Caco-2 (cell line): Measurements from ENCODE around the gene PAK5. TPM values are rescaled to one million over a fixed set of nuclear protein-coding genes. Genes with fewer than 3 reads are reported as not detected.

Source experiments
- BruUV-seq: library from RNA; stranded (reverse); fragments of 400-500 nt; replicated peaks from 2 replicates; lab custom pipeline; 2021; lab: Mats Ljungman, UMichigan
- CTCF ChIA-PET: fragments of 300-600 bp; sonication (Branson Sonifier 250); formaldehyde crosslinking; loops from one replicate; lab custom pipeline; 2022; ENCODE audit warnings: antibody characterized with exemption; lab: Charles Lee
- POLR2A ChIA-PET: fragments of 300-600 bp; sonication (Branson Sonifier 250); formaldehyde crosslinking; loops from one replicate; lab custom pipeline; 2022; ENCODE audit warnings: antibody characterized with exemption; lab: Charles Lee
- DNase-seq, 2 experiments: peaks; one replicate each; pipeline versions ENCODE4 v3.0.0 to v3.0.0-alpha.2; 2020 to 2022
- H3K27me3 ChIP-seq: replicated peaks from 2 replicates; pipeline ENCODE4 v1.6.0; 2011; ENCODE audit warnings: low read length; ENCODE audit not compliant: control insufficient read depth, insufficient read depth
- H3K36me3 ChIP-seq: 2 replicates; pipeline ENCODE4 v1.5.1; 2011; ENCODE audit warnings: low read length; ENCODE audit not compliant: control insufficient read depth, insufficient read depth
- H3K4me1 ChIP-seq: fragments of 250-450 bp; sonication (Bioruptor Pico); 2 replicates; pipeline ENCODE4 v1.5.1; 2020; ENCODE audit warnings: mild to moderate bottlenecking
- H3K4me3 ChIP-seq: 2 replicates; pipeline ENCODE4 v1.5.1; 2011; ENCODE audit warnings: low read depth, mild to moderate bottlenecking, control low read depth, low read length
- H3K9me3 ChIP-seq: fragments of 250-450 bp; sonication (Bioruptor Pico); 2 replicates; pipeline ENCODE4 v1.5.1; 2020; ENCODE audit warnings: mild to moderate bottlenecking, moderate library complexity
- H3K27ac Mint-ChIP-seq: one replicate; pipeline ENCODE4 v1.8.0; 2022; ENCODE audit warnings: mixed read lengths; ENCODE audit not compliant: unreplicated experiment
- H3K27me3 Mint-ChIP-seq: one replicate; pipeline ENCODE4 v1.8.0; 2022; ENCODE audit warnings: mixed read lengths; ENCODE audit not compliant: insufficient read depth, unreplicated experiment
- H3K36me3 Mint-ChIP-seq: one replicate; pipeline ENCODE4 v1.8.0; 2022; ENCODE audit warnings: mild to moderate bottlenecking, mixed read lengths; ENCODE audit not compliant: insufficient read depth, unreplicated experiment
- H3K4me1 Mint-ChIP-seq: one replicate; pipeline ENCODE4 v1.8.0; 2022; ENCODE audit warnings: low read depth, mixed read lengths; ENCODE audit not compliant: unreplicated experiment
- H3K4me3 Mint-ChIP-seq: one replicate; pipeline ENCODE4 v1.8.0; 2022; ENCODE audit warnings: mild to moderate bottlenecking, moderate library complexity, mixed read lengths; ENCODE audit not compliant: unreplicated experiment
- H3K9me3 Mint-ChIP-seq: one replicate; pipeline ENCODE4 v1.8.0; 2022; ENCODE audit warnings: mixed read lengths; ENCODE audit not compliant: unreplicated experiment
- intact Hi-C: fragments of 100-400 bp; cut with micrococcal nuclease; formaldehyde crosslinking; loops from one replicate; pipeline ENCODE4 v1.10.0; 2022; ENCODE audit not compliant: unreplicated experiment
- total RNA-seq: library from RNA; stranded (reverse); gene quantifications from 2 replicates; pipeline ENCODE4 v1.2.3, GENCODE V29; 2022
- TF ChIP-seq, protein P1 (sequence below), 2 experiments: fragments of 200-600 bp in 1 of 2; IDR thresholded peaks; 1 replicate in 1 of 2; 2 replicates in 1 of 2; pipeline versions ENCODE4 v1.5.1 to v1.8.0; 2011 to 2022; ENCODE audit warnings: antibody characterized with exemption in 1 of 2, control low read depth in 1 of 2, inconsistent platforms in 1 of 2, low read depth in 1 of 2, low read length in 1 of 2, mild to moderate bottlenecking in 1 of 2, moderate library complexity in 1 of 2; ENCODE audit not compliant: insufficient read depth in 1 of 2, severe bottlenecking in 1 of 2, unreplicated experiment in 1 of 2

Gene PAK5
- total RNA-seq, 1 experiment from 2014 or later, result not detected

DNA sequence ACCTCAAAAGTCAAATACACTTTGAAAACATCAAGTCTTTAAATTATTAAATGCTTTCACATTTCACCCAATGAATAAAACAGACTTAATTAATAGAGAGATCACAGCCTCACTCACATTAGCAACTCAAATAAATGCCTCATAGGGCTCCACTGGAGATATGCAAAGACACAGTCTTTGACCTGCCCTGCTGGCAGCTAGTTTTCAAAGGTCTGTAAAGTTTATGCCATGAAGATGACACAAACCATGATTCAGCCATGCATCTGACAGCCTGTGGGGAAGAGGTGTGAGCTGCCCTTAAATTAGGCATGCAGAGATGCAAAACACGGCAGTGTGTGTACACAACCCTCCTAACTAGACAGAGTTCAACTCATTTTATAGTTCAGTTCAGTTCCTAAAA, 83.6 kb downstream of the PAK5 start:
- Histone ChIP-seq H3K27me3 (no peaks in the 10 kb centered on the region), H3K4me1 (no peaks in the 10 kb centered on the region), H3K4me3 (no peak overlapping the region), H3K36me3 (no peaks in the 10 kb centered on the region), H3K9me3 (no peaks in the 10 kb centered on the region)
- Mint-ChIP-seq H3K36me3 (no peaks in the 10 kb centered on the region), H3K4me1 (no peaks in the 10 kb centered on the region), H3K9me3 (no peaks in the 10 kb centered on the region), H3K27me3 (peaks cover 8% of the 10 kb centered on the region), H3K27ac (no peak overlapping the region), H3K4me3 (no peak overlapping the region)
- intact Hi-C loops, result no loop called here
- no peak for DNase-seq
- TF ChIP-seq, protein P1, sequence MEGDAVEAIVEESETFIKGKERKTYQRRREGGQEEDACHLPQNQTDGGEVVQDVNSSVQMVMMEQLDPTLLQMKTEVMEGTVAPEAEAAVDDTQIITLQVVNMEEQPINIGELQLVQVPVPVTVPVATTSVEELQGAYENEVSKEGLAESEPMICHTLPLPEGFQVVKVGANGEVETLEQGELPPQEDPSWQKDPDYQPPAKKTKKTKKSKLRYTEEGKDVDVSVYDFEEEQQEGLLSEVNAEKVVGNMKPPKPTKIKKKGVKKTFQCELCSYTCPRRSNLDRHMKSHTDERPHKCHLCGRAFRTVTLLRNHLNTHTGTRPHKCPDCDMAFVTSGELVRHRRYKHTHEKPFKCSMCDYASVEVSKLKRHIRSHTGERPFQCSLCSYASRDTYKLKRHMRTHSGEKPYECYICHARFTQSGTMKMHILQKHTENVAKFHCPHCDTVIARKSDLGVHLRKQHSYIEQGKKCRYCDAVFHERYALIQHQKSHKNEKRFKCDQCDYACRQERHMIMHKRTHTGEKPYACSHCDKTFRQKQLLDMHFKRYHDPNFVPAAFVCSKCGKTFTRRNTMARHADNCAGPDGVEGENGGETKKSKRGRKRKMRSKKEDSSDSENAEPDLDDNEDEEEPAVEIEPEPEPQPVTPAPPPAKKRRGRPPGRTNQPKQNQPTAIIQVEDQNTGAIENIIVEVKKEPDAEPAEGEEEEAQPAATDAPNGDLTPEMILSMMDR (IDR thresholded peaks at IDR 0.05; ENCODE audit: insufficient read depth in 1 of 2, low read depth in 1 of 2, low read length in 1 of 2, severe bottlenecking in 1 of 2, unreplicated experiment in 1 of 2), result no peak
- BruUV-seq, result no TSS peak
- ChIA-PET POLR2A (no interaction called here), CTCF (no interaction called here)

DNA sequence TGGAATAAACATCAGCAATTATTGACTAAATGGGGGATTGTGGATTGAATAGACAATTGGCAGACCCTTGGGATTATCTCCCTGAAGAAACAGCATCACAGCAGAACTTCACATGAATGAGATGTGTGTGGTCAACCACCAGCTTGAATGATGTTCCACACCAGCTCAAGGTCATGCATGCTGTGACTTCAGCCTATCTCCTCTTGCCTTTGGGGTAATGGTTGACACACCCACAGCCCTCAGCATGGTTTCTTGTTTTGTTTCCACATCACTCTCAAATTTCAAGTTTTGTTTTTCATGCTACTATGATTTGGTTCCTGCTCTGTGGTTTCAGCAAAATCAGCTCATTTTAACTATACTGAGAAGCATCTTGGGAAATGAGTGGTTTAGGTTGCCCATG, 94.3 kb downstream of the PAK5 start:
- Mint-ChIP-seq H3K4me1 (no peaks in the 10 kb centered on the region), H3K4me3 (no peak overlapping the region), H3K36me3 (no peaks in the 10 kb centered on the region), H3K27ac (no peak overlapping the region), H3K9me3 (no peaks in the 10 kb centered on the region), H3K27me3 (no peaks in the 10 kb centered on the region)
- Histone ChIP-seq H3K4me1 (no peaks in the 10 kb centered on the region; the same call in 1 of the 2 replicates), H3K4me3 (no peak overlapping the region), H3K36me3 (no peaks in the 10 kb centered on the region), H3K9me3 (no peaks in the 10 kb centered on the region), H3K27me3 (no peaks in the 10 kb centered on the region)
- intact Hi-C loops, result no loop called here
- TF ChIP-seq, protein P1 (IDR thresholded peaks at IDR 0.05; ENCODE audit: insufficient read depth in 1 of 2, low read depth in 1 of 2, low read length in 1 of 2, severe bottlenecking in 1 of 2, unreplicated experiment in 1 of 2), result no peak
- DNase-seq, result no peak
- ChIA-PET CTCF (no interaction called here), POLR2A (no interaction called here)
- no TSS peak for BruUV-seq

DNA sequence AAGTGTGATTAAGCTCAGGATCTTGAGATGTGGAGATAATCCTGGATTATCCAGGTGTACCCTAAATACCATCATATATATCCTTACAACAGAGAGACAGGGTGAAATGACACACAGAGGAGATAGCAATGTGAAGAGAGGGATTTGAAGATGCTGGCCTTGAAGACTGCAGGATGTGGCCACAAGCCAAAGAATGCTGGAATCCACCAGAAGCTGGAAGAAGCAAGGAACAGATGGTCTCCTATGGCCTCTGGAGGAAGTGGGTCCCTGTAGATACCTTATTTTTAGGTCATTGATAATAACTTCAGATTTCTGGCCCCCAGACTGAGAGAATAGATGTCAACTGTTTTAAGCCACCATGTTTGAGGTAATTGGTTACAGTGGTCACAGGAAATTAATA, 95.0 kb downstream of the PAK5 start:
- Mint-ChIP-seq H3K4me1 (no peaks in the 10 kb centered on the region), H3K4me3 (no peak overlapping the region), H3K27ac (no peak overlapping the region), H3K36me3 (no peaks in the 10 kb centered on the region), H3K27me3 (no peaks in the 10 kb centered on the region), H3K9me3 (no peaks in the 10 kb centered on the region)
- no peaks in the 10 kb centered on the region; the same call in 1 of the 2 replicates for H3K4me1 ChIP-seq
- ChIA-PET POLR2A (no interaction called here), CTCF (no interaction called here)
- no TSS peak for BruUV-seq
- H3K9me3 ChIP-seq, result no peaks in the 10 kb centered on the region
- TF ChIP-seq, protein P1 (IDR thresholded peaks at IDR 0.05; ENCODE audit: insufficient read depth in 1 of 2, low read depth in 1 of 2, low read length in 1 of 2, severe bottlenecking in 1 of 2, unreplicated experiment in 1 of 2), result no peak
- intact Hi-C loops, result no loop called here
- no peaks in the 10 kb centered on the region for H3K36me3 ChIP-seq
- DNase-seq, result no peak
- no peak overlapping the region for H3K4me3 ChIP-seq
- H3K27me3 ChIP-seq, result no peaks in the 10 kb centered on the region
